Fibroblast of lung (primary cell): ENCODE results near the gene TIMELESS. TPM values are rescaled to one million over a fixed set of nuclear protein-coding genes. Genes with fewer than 3 reads are reported as not detected.

ENCODE experiments used
- DNase-seq, 2 donors: peaks; one replicate each; pipeline versions ENCODE4 v3.0.0 to v3.0.0-alpha.2; 2010; ENCODE audit warnings: low read depth in 2 of 2
- H2AFZ ChIP-seq: 2 replicates; pipeline ENCODE4 v1.5.1; 2012; ENCODE audit warnings: low read length, control low read depth, inconsistent platforms
- H3K27ac ChIP-seq: 2 replicates; pipeline ENCODE4 v1.5.1; 2011; ENCODE audit warnings: low read length, control low read depth; ENCODE audit not compliant: insufficient read depth
- H3K27me3 ChIP-seq: 2 replicates; pipeline ENCODE4 v1.5.1; 2011; ENCODE audit warnings: mild to moderate bottlenecking, low read length; ENCODE audit not compliant: control insufficient read depth, insufficient read depth
- H3K36me3 ChIP-seq: 2 replicates; pipeline ENCODE4 v1.5.1; 2011; ENCODE audit warnings: low read length; ENCODE audit not compliant: control insufficient read depth, insufficient read depth
- H3K4me1 ChIP-seq: 2 replicates; pipeline ENCODE4 v1.5.1; 2011; ENCODE audit warnings: low read length; ENCODE audit not compliant: control insufficient read depth, insufficient read depth; ENCODE audit errors: extremely low read depth
- H3K4me2 ChIP-seq: 2 replicates; pipeline ENCODE4 v1.5.1; 2011; ENCODE audit warnings: low read length, control low read depth; ENCODE audit not compliant: insufficient read depth; ENCODE audit errors: extremely low read depth
- H3K4me3 ChIP-seq, 4 experiments: fragments of 200-600 bp in 1 of 4; sonication (generic) in 1 of 4; replicated peaks in 1 of 4; 2 replicates each; pipeline ENCODE4 v1.5.1; 2011 to 2016; ENCODE audit warnings: low read length in 4 of 4, low read depth in 3 of 4, mild to moderate bottlenecking in 3 of 4, control low read depth in 2 of 4, inconsistent platforms in 1 of 4, mixed read lengths in 1 of 4; ENCODE audit not compliant: insufficient read depth in 1 of 4; ENCODE audit errors: control extremely low read depth in 1 of 4
- H3K79me2 ChIP-seq: 2 replicates; pipeline ENCODE4 v1.5.1; 2012; ENCODE audit warnings: mild to moderate bottlenecking, low read length, inconsistent platforms; ENCODE audit not compliant: control insufficient read depth, insufficient read depth
- H3K9ac ChIP-seq: 2 replicates; pipeline ENCODE4 v1.5.1; 2011; ENCODE audit warnings: mild to moderate bottlenecking, low read length, control low read depth; ENCODE audit not compliant: insufficient read depth
- H3K9me3 ChIP-seq: 2 replicates; pipeline ENCODE4 v1.5.1; 2012; ENCODE audit warnings: low read depth, low read length; ENCODE audit not compliant: control insufficient read depth, insufficient read depth
- H4K20me1 ChIP-seq: 2 replicates; pipeline ENCODE4 v1.5.1; 2011; ENCODE audit warnings: low read length; ENCODE audit not compliant: control insufficient read depth, insufficient read depth; ENCODE audit errors: extremely low read depth
- EZH2 ChIP-seq: IDR thresholded peaks from 2 replicates; pipeline ENCODE4 v1.5.1; 2012; ENCODE audit warnings: low read length, control low read depth, mild to moderate bottlenecking; ENCODE audit errors: missing control alignments
- polyA plus RNA-seq, 2 donors: library from polyadenylated mRNA; depleted of rRNA in 1 of 2; stranded (reverse) in 1 of 2; unstranded in 1 of 2; fragments of >200 nt; gene quantifications; 2 replicates each; pipeline ENCODE4 v1.2.1, GENCODE V29; 2011 to 2012; ENCODE audit warnings: missing spikeins in 1 of 2
- total RNA-seq: library from RNA; depleted of rRNA; stranded (reverse); fragments of >200 nt; gene quantifications from 2 replicates; pipeline ENCODE4 v1.2.1, GENCODE V29; 2014
- TF ChIP-seq, protein P1 (sequence below), 2 donors: IDR thresholded peaks in 1 of 2; conservative IDR thresholded peaks in 1 of 2; 1 replicate in 1 of 2; 2 replicates in 1 of 2; pipeline ENCODE4 v1.5.1; 2011 to 2012; ENCODE audit warnings: low read length in 2 of 2, control low read depth in 1 of 2, inconsistent platforms in 1 of 2, low read depth in 1 of 2, mild to moderate bottlenecking in 1 of 2

The TIMELESS gene
- total and polyA plus RNA-seq, 2 donors (not counting 1 experiment from before 2014, with no cell fraction given) = 1.2 to 5.9 TPM

DNA sequence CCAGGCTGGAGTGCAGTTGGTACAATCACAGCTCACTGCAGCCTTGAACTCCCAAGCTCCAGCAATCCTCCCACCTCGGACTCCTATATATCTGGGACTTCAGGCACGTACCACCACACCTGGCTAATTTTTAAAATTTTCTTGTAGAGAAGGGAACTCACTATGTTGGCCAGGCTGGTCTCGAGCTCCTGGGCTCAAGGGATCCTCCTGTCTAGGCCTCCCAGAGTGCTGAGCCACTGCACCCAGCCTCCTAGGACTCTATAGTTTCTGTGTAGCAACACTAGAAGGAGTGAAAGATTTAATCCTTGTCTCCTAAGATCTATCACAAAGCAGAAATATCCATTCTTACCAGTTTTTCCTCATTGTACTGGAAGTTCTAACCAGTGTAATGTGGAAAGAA is 82.3 kb downstream of the TIMELESS start:
- Histone ChIP-seq H3K9ac (no peak overlapping the region), H3K4me3 (no peak overlapping the region), H3K4me1 (no peaks in the 10 kb centered on the region), H3K27me3 (no peaks in the 10 kb centered on the region), H3K36me3 (no peaks in the 10 kb centered on the region), H4K20me1 (no peaks in the 10 kb centered on the region), H3K4me2 (no peak overlapping the region), H3K9me3 (no peaks in the 10 kb centered on the region), H3K79me2 (no peaks in the 10 kb centered on the region), H3K27ac (no peak overlapping the region), H2AFZ (no peak overlapping the region)
- DNase-seq = no peak
- TF ChIP-seq EZH2 = no peak
- TF ChIP-seq, protein P1, sequence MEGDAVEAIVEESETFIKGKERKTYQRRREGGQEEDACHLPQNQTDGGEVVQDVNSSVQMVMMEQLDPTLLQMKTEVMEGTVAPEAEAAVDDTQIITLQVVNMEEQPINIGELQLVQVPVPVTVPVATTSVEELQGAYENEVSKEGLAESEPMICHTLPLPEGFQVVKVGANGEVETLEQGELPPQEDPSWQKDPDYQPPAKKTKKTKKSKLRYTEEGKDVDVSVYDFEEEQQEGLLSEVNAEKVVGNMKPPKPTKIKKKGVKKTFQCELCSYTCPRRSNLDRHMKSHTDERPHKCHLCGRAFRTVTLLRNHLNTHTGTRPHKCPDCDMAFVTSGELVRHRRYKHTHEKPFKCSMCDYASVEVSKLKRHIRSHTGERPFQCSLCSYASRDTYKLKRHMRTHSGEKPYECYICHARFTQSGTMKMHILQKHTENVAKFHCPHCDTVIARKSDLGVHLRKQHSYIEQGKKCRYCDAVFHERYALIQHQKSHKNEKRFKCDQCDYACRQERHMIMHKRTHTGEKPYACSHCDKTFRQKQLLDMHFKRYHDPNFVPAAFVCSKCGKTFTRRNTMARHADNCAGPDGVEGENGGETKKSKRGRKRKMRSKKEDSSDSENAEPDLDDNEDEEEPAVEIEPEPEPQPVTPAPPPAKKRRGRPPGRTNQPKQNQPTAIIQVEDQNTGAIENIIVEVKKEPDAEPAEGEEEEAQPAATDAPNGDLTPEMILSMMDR (conservative IDR thresholded peaks at IDR 0.05 in 1 of 2, IDR thresholded peaks at IDR 0.05 in 1 of 2; ENCODE audit: low read depth in 1 of 2, low read length in 2 of 2) = no peak

Other genes with a start within 250 kb of the TIMELESS start
- gene RNF41, start 227.5 kb downstream of the TIMELESS start, total RNA-seq = 120 and 199 TPM in 2 replicates
- gene RNF41, start 227.5 kb downstream of the TIMELESS start, polyA plus RNA-seq = 88.4 and 99.7 TPM in 2 replicates
- gene NABP2, start 225.1 kb downstream of the TIMELESS start, total RNA-seq = 25.9 and 29.2 TPM in 2 replicates
- gene NABP2, start 225.1 kb downstream of the TIMELESS start, polyA plus RNA-seq = 39.7 and 65.5 TPM in 2 replicates
- gene SLC39A5, start 219.4 kb downstream of the TIMELESS start, total RNA-seq = not detected in 2 replicates
- not detected in 2 replicates for gene SLC39A5, start 219.4 kb downstream of the TIMELESS start, polyA plus RNA-seq
- 9.0 and 14.9 TPM in 2 replicates for gene ANKRD52, start 191.0 kb downstream of the TIMELESS start, total RNA-seq
- 12.2 and 15.8 TPM in 2 replicates for gene ANKRD52, start 191.0 kb downstream of the TIMELESS start, polyA plus RNA-seq
- gene COQ10A, start 182.5 kb downstream of the TIMELESS start, total RNA-seq = 6.4 and 9.1 TPM in 2 replicates
- 14.2 and 16.2 TPM in 2 replicates for gene COQ10A, start 182.5 kb downstream of the TIMELESS start, polyA plus RNA-seq
- 70.4 and 117 TPM in 2 replicates for gene CS, start 149.1 kb downstream of the TIMELESS start, total RNA-seq
- gene CS, start 149.1 kb downstream of the TIMELESS start, polyA plus RNA-seq = 170 and 228 TPM in 2 replicates
- 47.3 and 48.2 TPM in 2 replicates for gene CNPY2, start 133.4 kb downstream of the TIMELESS start, total RNA-seq
- gene CNPY2, start 133.4 kb downstream of the TIMELESS start, polyA plus RNA-seq = 124 and 142 TPM in 2 replicates
- 18.5 and 25.9 TPM in 2 replicates for gene PAN2, start 115.4 kb downstream of the TIMELESS start, total RNA-seq
- 11.4 and 17.3 TPM in 2 replicates for gene PAN2, start 115.4 kb downstream of the TIMELESS start, polyA plus RNA-seq
- gene IL23A, start 110.5 kb downstream of the TIMELESS start, total RNA-seq = 0.17 TPM in 1 of 2 replicates, not detected in the other
- 0.12 TPM in 1 of 2 replicates, not detected in the other for gene IL23A, start 110.5 kb downstream of the TIMELESS start, polyA plus RNA-seq
- 284 and 368 TPM in 2 replicates for gene STAT2, start 89.3 kb downstream of the TIMELESS start, total RNA-seq
- gene STAT2, start 89.3 kb downstream of the TIMELESS start, polyA plus RNA-seq = 112 and 148 TPM in 2 replicates
- gene APOF, start 86.6 kb downstream of the TIMELESS start, total RNA-seq = not detected in 2 replicates
- not detected in 2 replicates for gene APOF, start 86.6 kb downstream of the TIMELESS start, polyA plus RNA-seq
- not detected in 2 replicates for gene MIP, start 5.2 kb upstream of the TIMELESS start, total RNA-seq
- not detected in 2 replicates for gene MIP, start 5.2 kb upstream of the TIMELESS start, polyA plus RNA-seq
- gene SPRYD4, start 19.2 kb upstream of the TIMELESS start, total RNA-seq = 1.0 and 1.7 TPM in 2 replicates
- 2.1 and 3.0 TPM in 2 replicates for gene SPRYD4, start 19.2 kb upstream of the TIMELESS start, polyA plus RNA-seq
- under 0.01 and 0.17 TPM in 2 replicates for gene GLS2, start 38.7 kb upstream of the TIMELESS start, total RNA-seq
- gene GLS2, start 38.7 kb upstream of the TIMELESS start, polyA plus RNA-seq = 0.03 and 0.08 TPM in 2 replicates
- gene RBMS2, start 72.4 kb upstream of the TIMELESS start, total RNA-seq = 11.3 and 23.1 TPM in 2 replicates
- 66.9 and 76.2 TPM in 2 replicates for gene RBMS2, start 72.4 kb upstream of the TIMELESS start, polyA plus RNA-seq
- 15.9 and 32.0 TPM in 2 replicates for gene BAZ2A, start 180.9 kb upstream of the TIMELESS start, total RNA-seq
- 39.9 and 42.5 TPM in 2 replicates for gene BAZ2A, start 180.9 kb upstream of the TIMELESS start, polyA plus RNA-seq
- 376 and 613 TPM in 2 replicates for gene ATP5F1B, start 196.6 kb upstream of the TIMELESS start, total RNA-seq
- 965 and 1,111 TPM in 2 replicates for gene ATP5F1B, start 196.6 kb upstream of the TIMELESS start, polyA plus RNA-seq
- gene PTGES3, start 238.9 kb upstream of the TIMELESS start, total RNA-seq = 53.7 and 60.3 TPM in 2 replicates
- 119 and 149 TPM in 2 replicates for gene PTGES3, start 238.9 kb upstream of the TIMELESS start, polyA plus RNA-seq